Stimulated activated CD8-positive, alpha-beta memory T cell treated with anti-CD3 and anti-CD28 coated beads, Interleukin-12 subunit alpha, Interleukin-12 subunit beta, amount 100 ng/mL, for 1 hour (primary cell): Measurements from ENCODE around the gene EXOC4.

Experiments
- DNase-seq: peaks from one replicate; pipeline ENCODE4 v3.0.0-alpha.2; 2020; ENCODE audit warnings: low read depth

Gene EXOC4

GRCh38 chr7:133830081-133830480 lies 577.2 kb downstream of the EXOC4 start:
- DNase-seq, result no peak

- no peak for DNase-seq
Observed at GRCh38 chr7:133836666-133837065, 583.8 kb downstream of the EXOC4 start.

GRCh38 chr7:133837224-133837623 lies 584.3 kb downstream of the EXOC4 start:
- DNase-seq, result no peak

DNA sequence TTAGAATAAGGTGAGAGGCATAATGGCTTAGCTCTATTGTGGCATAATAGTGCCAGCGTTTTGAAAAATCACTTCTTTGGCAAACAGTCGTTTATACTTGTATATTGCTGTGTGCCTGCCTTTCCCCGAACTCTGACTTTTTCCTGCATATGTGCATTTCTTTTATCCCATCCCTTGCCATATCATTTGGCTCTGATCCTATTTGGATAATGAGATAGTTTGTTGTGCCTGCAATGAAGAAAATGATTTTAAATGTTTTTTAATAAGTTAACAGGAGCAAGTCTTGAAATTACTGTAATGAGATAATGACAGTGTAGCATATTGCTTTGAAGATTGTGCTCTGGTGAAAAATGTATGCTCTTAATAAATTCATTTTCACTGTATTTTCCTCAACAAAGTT lies 586.2 kb downstream of the EXOC4 start:
- no peak for DNase-seq

DNA sequence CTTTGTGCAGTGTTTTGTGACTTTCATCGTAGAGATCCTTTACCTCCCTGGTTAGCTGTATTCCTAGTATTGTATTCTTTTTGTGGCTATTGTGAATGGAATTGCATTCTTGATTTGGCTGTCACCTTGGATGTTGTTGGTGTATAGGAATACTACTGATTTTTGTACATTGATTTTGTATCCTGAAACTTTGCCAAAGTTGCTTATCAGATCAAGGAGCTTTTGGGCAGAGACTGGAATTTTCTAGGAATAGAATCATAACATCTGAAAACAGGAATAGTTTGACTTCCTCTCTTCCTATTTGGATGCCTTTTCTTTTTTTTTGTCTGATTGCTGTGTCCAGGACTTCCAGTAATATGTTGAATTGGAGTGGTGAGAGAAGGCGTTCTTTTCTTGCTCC lies 590.5 kb downstream of the EXOC4 start:
- no peak for DNase-seq

GRCh38 chr7:133845005-133845404 lies 592.1 kb downstream of the EXOC4 start:
- no peak for DNase-seq

- no peak for DNase-seq
Observed at GRCh38 chr7:133846203-133846945, 593.5 kb downstream of the EXOC4 start.

DNA sequence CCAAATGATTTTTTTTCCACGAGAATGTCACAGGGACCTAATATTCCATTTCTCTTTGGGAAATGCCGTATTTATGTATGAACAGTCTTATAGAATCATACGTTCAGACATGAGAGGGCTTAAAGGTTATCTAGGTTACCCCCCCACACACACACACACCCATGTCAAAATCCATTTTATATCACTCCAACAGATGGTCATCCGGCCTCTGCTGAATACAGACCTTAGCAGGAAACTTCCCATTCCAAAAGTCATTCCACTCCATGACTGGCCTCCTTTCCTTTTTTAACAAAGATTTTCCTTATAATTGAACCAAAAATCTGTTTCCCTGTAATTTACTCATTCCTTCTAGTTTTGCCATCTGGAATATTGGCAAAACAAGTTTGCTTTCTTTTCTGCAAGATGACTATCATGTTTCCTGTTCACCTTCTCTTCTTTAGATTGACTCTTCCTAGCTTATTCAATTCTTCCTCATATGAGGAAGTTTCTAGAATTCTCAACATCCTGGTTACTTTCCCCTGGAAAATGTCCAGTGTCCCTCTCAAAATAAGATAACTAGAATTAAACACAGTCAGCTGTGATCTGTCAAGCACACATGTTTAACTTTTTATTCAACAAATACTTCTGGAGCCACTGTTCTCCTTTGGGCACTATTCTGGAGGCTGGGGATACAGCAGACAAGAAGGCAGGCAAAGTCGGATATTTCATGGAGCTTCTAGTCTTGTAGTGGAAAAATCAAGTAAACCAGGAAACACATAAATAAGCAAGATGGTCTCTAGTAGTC lies 597.8 kb downstream of the EXOC4 start:
- no peak for DNase-seq

- no peak for DNase-seq
Observed at GRCh38 chr7:133851411-133851810, 598.5 kb downstream of the EXOC4 start.

DNA sequence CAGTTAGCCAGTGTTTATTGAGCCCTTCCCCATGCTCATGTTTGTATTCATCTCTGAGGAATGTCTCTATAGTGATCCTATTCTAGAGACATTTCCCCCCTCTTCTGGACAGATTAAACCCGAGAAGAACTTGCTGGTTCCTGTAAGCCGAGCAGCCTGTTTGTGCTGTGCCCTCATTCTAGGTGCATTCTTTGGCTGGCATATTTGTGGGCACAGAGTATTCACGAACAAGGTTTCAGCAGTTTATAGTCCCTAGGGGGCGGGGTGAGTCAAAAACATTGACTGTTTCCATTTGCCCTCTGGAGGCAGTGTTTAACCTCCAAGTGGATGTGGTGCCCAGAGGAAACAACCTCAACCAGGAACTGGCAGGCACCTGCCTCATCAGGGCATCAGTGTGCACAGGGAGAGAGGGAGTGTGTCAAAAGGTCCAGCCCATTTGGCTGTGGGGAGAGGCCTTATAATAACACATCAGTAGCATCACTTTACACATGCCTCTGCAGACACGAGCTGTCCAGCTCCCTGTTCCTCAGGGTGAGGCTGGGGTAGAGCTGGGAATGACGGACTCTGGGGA lies 600.9 kb downstream of the EXOC4 start:
- DNase-seq, result no peak

GRCh38 chr7:133854739-133855138 lies 601.9 kb downstream of the EXOC4 start:
- no peak for DNase-seq

DNA sequence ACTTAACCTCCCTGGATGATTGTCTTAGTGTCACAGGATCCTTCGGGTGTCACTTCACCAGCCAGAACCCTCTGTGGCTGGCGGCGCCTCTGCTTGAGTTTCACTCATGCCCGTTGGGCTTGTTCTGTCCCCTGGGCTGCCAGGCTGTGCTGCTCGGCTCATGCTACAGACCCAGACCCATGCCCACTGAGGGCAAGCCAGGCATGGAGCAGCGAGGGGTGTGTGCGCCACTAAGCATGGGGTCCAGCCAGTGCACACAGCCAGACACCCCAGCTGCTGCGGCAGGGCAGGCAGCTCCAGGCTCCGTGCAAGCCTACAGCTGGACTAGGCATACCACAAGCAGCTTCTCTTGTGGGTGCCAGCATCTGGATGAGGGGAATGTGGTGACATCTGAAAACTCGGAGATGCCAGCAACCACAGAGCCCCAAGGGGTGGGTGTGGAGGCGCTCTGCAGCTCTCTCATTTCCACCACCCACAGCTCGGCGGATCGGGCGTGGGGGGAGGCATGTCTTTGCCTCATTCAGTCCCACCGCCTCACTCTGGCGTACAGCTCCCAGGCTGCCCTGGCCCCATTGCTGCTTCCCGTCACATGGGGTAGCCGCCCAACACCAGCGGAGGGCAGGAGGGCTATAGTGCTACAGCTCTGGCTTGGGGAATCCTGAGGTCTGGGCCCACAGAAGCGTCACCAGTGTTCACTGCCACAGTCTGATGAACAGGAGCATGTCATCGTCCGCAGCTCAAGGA lies 604.7 kb downstream of the EXOC4 start:
- DNase-seq, result no peak

DNA sequence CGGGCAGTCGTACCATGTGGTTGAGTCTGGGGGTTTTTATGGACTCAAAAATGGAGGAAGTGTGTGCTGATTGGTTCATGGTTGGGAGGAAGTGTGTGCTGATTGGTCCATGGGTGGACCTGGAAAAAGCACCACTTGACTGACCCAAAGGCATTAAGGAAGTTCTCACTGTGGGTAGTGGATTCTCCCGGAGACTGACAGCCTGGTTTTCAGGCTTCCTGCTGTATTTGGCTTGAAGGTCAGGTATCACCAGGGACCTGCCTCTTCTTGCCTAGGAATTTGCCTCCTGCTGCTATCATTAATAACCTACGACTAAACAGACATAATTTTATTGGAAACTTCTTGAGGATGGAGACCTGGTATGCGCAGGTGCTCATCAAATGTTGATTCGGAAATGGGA lies 605.4 kb downstream of the EXOC4 start:
- no peak for DNase-seq

GRCh38 chr7:133859231-133859630 lies 606.4 kb downstream of the EXOC4 start:
- DNase-seq, result no peak

DNA sequence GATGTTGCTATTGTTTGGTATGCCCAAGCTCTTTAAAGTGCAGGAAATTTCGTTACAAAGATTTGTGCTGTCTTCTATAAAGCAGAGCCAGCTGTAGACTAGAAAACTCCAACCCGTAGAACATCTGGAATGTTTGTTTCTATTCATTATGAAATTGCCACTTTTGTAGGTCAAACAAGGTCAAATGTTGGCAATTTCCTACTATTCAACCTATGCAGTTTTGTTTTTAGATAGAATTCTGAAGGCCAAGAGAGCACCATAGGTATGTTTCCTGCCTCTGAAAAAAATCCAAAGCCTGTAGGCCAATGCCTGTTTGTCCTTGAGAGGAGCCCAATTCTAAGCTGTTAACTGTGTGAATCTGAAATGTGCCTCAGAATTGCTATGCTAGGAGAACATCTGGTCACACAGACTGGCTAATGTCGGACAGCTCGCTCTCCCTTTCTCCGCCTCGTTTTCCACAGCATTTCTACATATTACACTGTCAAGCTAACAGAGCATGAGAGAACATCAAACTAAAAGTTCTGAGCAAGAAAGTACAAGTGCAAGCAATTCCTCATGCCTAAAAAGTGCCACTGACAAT lies 607.1 kb downstream of the EXOC4 start:
- no peak for DNase-seq

DNA sequence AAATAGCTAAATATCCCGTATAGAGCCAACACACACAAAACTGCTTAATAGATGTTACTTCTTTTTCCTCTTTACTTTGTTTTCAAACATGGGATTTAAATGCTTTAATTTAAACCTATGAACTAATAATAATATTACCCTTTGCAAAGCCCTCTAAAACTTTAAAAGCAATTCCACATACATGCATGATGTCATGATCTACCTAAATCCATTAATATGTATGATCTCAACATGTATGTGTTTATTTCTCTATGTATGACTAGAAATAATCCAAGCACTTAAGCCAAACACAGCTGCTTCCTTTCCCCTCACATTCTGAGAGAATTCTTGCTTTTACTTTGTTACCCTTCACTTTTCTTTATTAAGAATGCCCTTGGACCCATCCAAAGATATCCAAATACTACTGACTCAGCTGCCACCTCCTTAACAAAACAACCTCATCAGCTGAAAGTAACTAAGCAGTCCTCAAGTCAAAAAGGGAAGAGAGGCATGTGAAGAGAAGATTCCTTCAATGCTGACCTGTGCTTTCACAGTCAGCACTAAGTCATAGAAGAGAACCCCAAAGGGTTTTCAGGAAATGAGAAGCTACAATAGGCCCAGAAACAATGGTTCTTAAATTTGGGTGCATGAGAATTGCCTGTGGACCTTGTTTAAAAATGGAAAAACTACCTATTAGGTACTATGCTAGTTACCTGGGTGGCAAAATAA lies 607.9 kb downstream of the EXOC4 start:
- DNase-seq, result no peak

DNA sequence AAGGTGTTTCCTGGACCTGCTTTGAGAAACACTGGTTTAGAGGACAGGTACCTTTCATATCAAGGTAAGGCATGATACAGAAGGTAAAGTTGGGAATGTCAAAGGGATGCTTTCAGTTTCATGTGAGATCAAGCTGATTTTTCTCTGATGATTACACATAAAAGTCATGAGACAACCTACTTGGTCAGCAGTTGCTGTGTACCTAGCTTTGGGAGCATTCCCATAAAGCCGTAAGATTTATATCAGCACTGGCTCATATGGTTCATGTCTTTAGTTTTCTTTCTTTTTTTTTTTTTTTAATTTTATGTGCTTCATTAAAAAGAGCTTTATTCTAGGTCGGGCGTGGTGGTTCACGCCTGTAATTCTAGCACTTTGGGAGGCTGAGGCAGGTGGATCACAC lies 609.0 kb downstream of the EXOC4 start:
- DNase-seq, result no peak

- DNase-seq, result no peak
Observed at GRCh38 chr7:133863362-133864061, 610.6 kb downstream of the EXOC4 start.

GRCh38 chr7:133869556-133869955 lies 616.7 kb downstream of the EXOC4 start:
- DNase-seq, result no peak

- no peak for DNase-seq
Observed at GRCh38 chr7:133871757-133872156, 618.9 kb downstream of the EXOC4 start.

DNA sequence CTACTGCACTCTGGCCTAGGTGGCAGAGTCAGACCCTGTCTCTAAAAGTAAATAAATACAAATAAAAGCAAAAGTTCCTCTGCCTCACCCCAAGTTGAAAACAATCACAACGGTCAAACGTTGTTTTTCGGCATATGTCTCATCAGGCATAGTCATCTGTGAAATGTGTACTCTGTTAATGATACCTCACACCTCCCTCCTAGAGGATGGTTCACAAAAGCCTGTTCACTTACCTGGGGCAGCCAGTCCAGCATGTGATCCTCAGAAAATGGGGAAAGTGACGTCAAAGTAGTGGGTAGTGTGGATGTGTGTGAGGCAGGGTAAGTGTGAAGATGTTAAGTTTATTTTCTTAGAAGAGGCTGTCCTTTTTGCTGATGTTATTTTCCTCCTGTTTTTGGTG lies 620.3 kb downstream of the EXOC4 start:
- DNase-seq, result no peak
